Stimulated activated CD4-positive, alpha-beta T cell treated with anti-CD3 and anti-CD28 coated beads, Interleukin-2, amount 100 ng/mL, for 4 hours (primary cell): ENCODE measurements around the gene HSD17B11.
"Not testable (repeated sequence)": the region's sequence is repeated elsewhere in the genome, so short reads cannot be mapped to it uniquely, and the experiment has no call there.

Experiments used
- DNase-seq: peaks from one replicate; pipeline ENCODE4 v3.0.0-alpha.2; 2020; ENCODE audit warnings: low read depth

Gene HSD17B11

GRCh38 chr4:87405211-87405820, 14.3 kb upstream of the HSD17B11 start:
- no peak for DNase-seq

DNA sequence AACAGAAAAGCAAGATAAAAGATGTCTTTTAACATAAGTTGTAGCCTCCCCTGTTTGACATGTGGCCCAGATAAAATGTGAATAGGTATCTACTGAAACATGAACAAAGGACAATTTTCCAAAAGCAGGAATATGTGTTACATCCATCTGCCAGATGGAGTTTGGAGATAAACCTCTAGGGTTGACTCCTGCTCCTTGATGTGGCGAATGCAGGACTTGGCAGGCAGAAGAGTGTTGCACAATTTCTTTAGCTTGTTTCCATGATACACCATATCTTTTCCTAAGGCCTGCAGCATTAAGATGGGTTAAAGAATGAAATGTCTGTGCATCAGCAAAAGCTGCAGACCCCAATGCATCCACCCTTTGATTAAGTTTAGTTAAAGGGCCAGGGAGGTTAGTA, 12.7 kb upstream of the HSD17B11 start:
- DNase-seq: not testable (repeated sequence)

GRCh38 chr4:87399954-87400353, 9.0 kb upstream of the HSD17B11 start:
- DNase-seq: no peak

DNA sequence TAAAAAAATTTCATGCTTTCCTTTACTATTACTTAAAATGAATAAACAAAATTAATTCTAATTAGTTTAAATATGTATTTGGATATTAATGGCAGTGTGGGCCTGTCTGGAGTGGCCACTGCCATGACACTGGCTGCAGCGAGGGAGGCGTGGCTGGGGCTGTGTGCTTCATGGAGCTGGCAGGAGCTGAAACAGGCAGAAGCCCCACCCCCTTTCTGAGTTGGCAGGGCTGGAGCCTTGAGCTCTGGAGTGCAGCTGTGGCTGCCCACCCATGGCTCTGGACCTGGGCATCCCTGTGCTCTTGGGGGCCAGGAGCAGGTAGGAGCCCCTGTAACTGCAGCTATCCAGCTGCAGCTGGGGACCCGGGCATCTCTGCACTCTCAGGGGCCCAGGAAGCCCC, 8.2 kb upstream of the HSD17B11 start:
- DNase-seq: no peak

GRCh38 chr4:87395851-87396250, 4.9 kb upstream of the HSD17B11 start:
- not testable (repeated sequence) for DNase-seq

GRCh38 chr4:87395073-87395472, 4.1 kb upstream of the HSD17B11 start:
- DNase-seq: not testable (repeated sequence)

- DNase-seq: no peak
These were observed 1.2 kb upstream of the HSD17B11 start for GRCh38 chr4:87392183-87392582.

DNA sequence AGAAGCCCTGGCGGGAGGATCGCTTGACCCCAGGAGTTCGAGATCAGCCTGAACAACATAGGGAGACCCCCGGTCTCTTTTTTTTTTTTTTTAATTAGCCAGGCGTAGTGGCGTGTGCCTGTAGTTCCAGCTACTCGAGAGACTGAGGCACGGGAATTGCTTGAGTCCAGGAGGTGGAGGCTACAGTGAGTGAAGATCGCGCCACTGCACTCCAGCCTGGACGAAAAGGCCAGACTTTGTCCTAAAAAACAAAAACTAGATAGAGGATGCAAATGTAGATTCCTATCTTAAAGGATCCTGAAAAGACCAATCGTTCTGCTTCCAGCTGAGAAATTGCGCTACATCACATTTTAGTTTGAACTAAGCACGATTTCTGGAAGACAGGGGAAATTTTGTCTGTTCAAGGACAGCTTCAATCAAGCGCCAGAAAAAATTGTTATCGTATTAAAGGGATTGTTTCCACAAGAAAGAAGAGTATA, 627 bp upstream of the HSD17B11 start:
- DNase-seq: no peak

- no peak for DNase-seq
These were observed 467 bp downstream of the HSD17B11 start for GRCh38 chr4:87390551-87390890.

DNA sequence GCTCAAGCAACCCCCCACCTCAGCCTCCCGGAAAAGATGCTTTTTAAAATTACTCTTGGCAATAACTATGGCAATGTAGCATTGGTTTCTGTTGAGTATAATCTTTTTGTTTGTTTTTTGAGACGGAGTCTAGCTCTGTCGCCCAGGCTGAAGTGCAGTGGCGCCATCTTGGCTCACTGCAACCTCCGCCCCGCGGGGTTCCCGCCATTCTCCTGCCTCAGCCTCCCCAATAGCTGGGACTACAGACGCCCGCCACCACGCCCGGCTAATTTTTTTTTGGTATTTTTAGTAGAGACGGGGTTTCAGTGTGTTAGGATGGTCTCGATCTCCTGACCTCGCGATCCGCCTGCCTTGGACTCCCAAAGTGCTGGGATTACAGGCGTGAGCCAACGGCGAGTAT, 933 bp downstream of the HSD17B11 start:
- DNase-seq: not testable (repeated sequence)

- DNase-seq: no peak
These were observed 2.1 kb downstream of the HSD17B11 start for GRCh38 chr4:87388901-87389300.

GRCh38 chr4:87387237-87387636, 3.8 kb downstream of the HSD17B11 start:
- DNase-seq: no peak

GRCh38 chr4:87384466-87385132, 6.4 kb downstream of the HSD17B11 start:
- DNase-seq: not testable (repeated sequence)

DNA sequence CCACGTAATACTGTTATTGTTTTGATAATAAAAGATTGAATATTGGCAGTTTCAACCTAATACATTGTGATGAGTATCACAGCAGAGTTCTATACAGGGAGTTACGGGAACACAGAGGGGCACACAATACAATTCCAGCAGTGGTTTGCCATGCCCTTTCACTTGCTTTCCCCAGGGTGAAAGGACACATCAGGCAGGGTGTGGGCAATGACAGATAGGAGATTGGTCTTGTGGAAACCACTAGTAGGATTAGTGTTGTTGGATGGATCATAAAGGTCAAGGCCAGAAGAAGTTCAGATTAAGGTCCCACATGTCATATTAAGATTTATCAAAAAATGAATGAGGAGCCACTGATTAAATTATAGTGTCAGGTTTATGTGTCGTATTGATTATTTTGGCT, 8.1 kb downstream of the HSD17B11 start:
- no peak for DNase-seq

- DNase-seq: no peak
These were observed 8.9 kb downstream of the HSD17B11 start for GRCh38 chr4:87382116-87382515.

- no peak for DNase-seq
These were observed 13.2 kb downstream of the HSD17B11 start for GRCh38 chr4:87377816-87378215.

DNA sequence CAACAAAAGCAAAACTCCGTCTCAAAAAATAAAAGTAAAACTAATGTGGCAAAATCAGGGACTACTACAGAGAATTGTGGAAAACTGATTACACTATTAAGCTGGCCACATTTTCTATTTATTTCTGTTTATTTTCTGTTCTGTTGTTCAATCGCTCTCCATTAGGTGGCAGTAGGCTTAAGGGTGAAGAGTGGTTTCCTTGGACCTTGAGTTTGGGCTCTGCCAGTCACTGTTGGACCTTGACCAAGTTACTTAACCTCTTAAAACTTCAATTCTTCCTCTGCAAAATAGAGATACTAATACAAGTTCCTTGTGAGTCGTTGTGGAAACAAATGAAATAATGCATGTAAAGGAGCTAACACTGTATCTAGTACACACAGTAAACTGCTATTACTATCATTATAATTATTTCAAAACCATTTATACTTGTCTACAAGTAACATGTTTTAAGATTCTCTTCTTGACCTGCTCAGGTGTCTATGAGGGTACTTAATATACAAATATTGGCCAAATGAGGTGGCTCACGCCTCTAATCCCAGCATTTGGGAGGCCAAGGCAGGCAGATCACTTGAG, 15.2 kb downstream of the HSD17B11 start:
- no peak for DNase-seq

DNA sequence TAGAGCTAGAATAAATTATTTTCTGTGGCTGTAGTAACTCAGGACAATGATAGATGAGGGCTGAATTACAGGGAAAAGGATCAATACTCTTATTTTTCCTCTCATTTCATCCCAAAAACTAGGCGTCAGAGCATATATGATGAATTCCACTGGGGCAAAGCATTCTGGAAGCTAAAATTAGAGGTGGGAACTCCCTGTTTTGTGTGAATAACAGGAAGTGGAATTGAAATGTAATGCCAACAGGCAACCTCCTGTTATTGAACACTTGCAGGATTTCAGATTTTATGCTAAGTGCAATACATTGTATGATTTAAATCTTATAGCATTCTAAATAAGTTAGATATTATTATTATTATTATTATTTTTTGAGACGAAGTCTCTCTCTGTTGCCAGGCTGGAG, 20.9 kb downstream of the HSD17B11 start:
- no peak for DNase-seq

DNA sequence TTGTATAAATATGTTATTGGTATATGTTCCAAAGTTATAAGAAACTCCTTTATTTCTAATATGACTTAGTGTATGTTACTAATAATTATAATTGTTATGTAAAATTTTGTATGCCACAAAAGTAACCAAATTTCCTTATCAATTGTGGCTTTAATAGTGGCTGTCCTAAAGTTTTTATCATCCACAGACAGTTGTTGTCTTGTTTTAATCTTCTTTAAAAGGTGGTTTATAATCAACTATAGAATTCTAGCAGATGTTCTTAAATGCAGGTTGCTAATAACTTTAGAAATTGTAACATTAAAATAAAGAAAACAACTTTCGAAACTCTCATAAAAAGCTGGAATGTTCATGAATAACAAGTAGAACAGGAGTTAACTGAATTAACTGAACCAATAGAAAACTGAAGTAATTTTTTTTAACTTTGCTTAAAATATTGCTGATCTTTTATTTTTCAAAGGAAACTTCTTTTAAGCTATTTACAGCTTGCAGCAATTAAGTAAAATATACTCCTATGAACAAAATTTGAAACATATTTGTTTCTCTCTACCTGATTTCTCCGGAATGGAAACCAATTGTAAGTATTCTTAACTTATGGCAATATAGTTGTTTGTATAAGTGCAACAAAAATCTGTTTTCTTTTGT, 24.3 kb downstream of the HSD17B11 start:
- no peak for DNase-seq

GRCh38 chr4:87365348-87365747, 25.6 kb downstream of the HSD17B11 start:
- no peak for DNase-seq

GRCh38 chr4:87363552-87363951, 27.4 kb downstream of the HSD17B11 start:
- DNase-seq: no peak

DNA sequence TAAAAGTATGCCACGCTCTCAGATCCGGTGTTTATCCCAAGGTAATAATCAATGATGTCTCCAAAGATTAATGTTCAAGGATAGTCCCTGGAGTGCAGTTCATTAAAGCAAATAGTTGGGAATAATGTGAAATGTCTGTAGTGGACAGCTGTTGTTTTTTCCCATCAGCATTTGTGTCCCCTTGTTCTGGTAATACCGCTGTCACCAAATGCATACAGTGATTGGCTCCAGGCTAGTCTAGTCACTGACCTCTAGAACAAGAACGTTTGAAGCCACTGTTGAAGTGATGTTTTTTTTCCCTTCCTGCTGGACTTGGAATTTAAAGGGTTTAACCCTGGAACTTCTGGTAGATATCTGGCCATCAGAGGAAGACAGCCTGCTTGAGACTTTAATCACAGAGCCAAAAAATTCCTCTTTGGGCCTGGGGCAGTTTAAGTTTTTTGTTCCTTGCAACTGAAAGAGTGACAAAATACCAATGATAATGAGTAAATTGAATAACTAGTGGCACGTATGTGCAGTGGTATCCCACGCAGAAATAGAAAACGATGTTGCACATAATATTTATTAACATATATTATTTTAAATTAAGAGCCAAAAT, 30.6 kb downstream of the HSD17B11 start:
- DNase-seq: no peak

DNA sequence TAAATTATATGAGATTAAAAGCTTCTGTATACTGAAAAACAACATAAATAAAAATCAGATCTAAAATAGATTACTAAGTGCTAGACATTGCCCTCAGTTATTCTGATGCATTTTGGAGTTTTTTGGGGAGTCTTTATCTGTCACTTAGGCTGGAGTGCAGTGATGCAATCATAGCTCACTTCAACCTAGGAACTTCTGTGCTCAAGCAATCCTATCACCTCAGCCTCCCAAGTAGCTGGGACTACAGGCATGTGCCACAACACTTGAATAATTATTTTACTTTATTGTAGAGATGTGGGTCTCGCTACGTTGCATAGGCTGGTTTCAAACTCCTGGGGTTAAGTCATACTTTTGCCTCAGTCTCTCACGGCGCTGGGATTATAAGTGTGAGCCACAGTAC, 31.7 kb downstream of the HSD17B11 start:
- DNase-seq: no peak
